WTC11 (cell line): ENCODE data around the gene PAQR3.

Experiments used
- CTCF ChIP-seq: fragments of 200-600 bp; IDR thresholded peaks from 2 replicates; pipeline ENCODE4 v1.8.0; 2022; ENCODE audit warnings: antibody characterized with exemption
- SMAD3 ChIP-seq: sonication (generic); formaldehyde crosslinking; IDR thresholded peaks from 2 replicates; pipeline ENCODE4 v1.8.0; 2022; ENCODE audit warnings: missing genetic modification reagents, mild to moderate bottlenecking, borderline replicate concordance
- TEAD4 ChIP-seq: sonication (generic); formaldehyde crosslinking; IDR thresholded peaks from 2 replicates; pipeline ENCODE4 v1.8.0; 2022; ENCODE audit warnings: mild to moderate bottlenecking, missing genetic modification reagents

GRCh38 chr4:78864405-78865024 is 74.7 kb downstream of the PAQR3 start:
- TF ChIP-seq TEAD4 (CRISPR knock-in tag) (no peak), CTCF (peak; percentile 53), SMAD3 (CRISPR knock-in tag) (no peak)
